Neural cell (in vitro differentiated cells): ENCODE data around the gene PCSK1N. TPM values are rescaled to one million over a fixed set of nuclear protein-coding genes. Genes with fewer than 3 reads are reported as not detected.

Experiments
- H2AFZ ChIP-seq: fragments of 200-600, 300-800 bp; sonication (generic), shearing (Covaris generic); 2 replicates; pipeline ENCODE4 v1.6.0; 2014; ENCODE audit warnings: low read depth, mild to moderate bottlenecking, antibody characterized with exemption, low read length, moderate library complexity
- H3F3A ChIP-seq: fragments of 200-600 bp; shearing (Covaris generic); 2 replicates; pipeline ENCODE4 v1.6.1; 2016; ENCODE audit warnings: mild to moderate bottlenecking, moderate library complexity, mixed read lengths, antibody characterized with exemption, low read length; ENCODE audit not compliant: insufficient read depth, poor library complexity, severe bottlenecking
- H3K27ac ChIP-seq: fragments of 200-600, 300-800 bp; sonication (generic), shearing (Covaris generic); 2 replicates; pipeline ENCODE4 v1.5.1; 2014; ENCODE audit warnings: mild to moderate bottlenecking, low read length, moderate library complexity
- H3K27me3 ChIP-seq: fragments of 300-800, 200-600 bp; sonication (generic), shearing (Covaris generic); 2 replicates; pipeline ENCODE4 v1.6.0; 2014; ENCODE audit warnings: mild to moderate bottlenecking, low read depth, low read length, moderate library complexity; ENCODE audit not compliant: insufficient read depth
- H3K36me3 ChIP-seq: fragments of 300-800, 200-600 bp; sonication (generic), shearing (Covaris generic); 2 replicates; pipeline ENCODE4 v1.5.1; 2014; ENCODE audit warnings: mild to moderate bottlenecking, antibody characterized with exemption, low read length, moderate library complexity; ENCODE audit not compliant: insufficient read depth
- H3K4me2 ChIP-seq: fragments of 300-800, 200-600 bp; sonication (generic), shearing (Covaris generic); 2 replicates; pipeline ENCODE4 v1.6.0; 2014; ENCODE audit warnings: mild to moderate bottlenecking, low read length
- H3K4me3 ChIP-seq: fragments of 300-800, 200-600 bp; sonication (generic), shearing (Covaris generic); 2 replicates; pipeline ENCODE4 v1.5.1; 2014; ENCODE audit warnings: mild to moderate bottlenecking, low read length, moderate library complexity
- H3K79me2 ChIP-seq: fragments of 200-600 bp; shearing (Covaris generic); replicated peaks from 2 replicates; pipeline ENCODE4 v1.6.0; 2014; ENCODE audit warnings: mild to moderate bottlenecking, low read length, moderate library complexity; ENCODE audit not compliant: insufficient read depth
- H3K9ac ChIP-seq: fragments of 300-800, 200-600 bp; sonication (generic), shearing (Covaris generic); 2 replicates; pipeline ENCODE4 v1.6.1; 2016; ENCODE audit warnings: mild to moderate bottlenecking, low read length, mixed read lengths
- H3K9me2 ChIP-seq: fragments of 200-600 bp; shearing (Covaris generic); 2 replicates; pipeline ENCODE4 v1.6.1; 2016; ENCODE audit warnings: mild to moderate bottlenecking, low read length, mixed read lengths; ENCODE audit not compliant: insufficient read depth
- H3K9me3 ChIP-seq: fragments of 200-600, 300-800 bp; sonication (generic), shearing (Covaris generic); 2 replicates; pipeline ENCODE4 v1.6.1; 2016; ENCODE audit warnings: mild to moderate bottlenecking, mixed run types, low read length, moderate library complexity, mixed read lengths
- H4K20me1 ChIP-seq: fragments of 200-600 bp; shearing (Covaris generic); 2 replicates; pipeline ENCODE4 v1.6.1; 2016; ENCODE audit warnings: mild to moderate bottlenecking, mixed run types; ENCODE audit not compliant: insufficient read depth
- CTCF ChIP-seq: fragments of 450-650 bp; IDR thresholded peaks from 2 replicates; pipeline ENCODE4 v1.5.1; 2014; ENCODE audit warnings: antibody characterized with exemption, mild to moderate bottlenecking, moderate library complexity; ENCODE audit not compliant: poor library complexity, severe bottlenecking
- EP300 ChIP-seq: fragments of 450-650 bp; conservative IDR thresholded peaks from 2 replicates; pipeline ENCODE4 v1.6.1; 2014; ENCODE audit warnings: antibody characterized with exemption, mild to moderate bottlenecking, moderate library complexity; ENCODE audit not compliant: poor library complexity, severe bottlenecking
- EZH2 ChIP-seq: fragments of 200-600, 300-800 bp; shearing (Covaris generic), sonication (generic); IDR thresholded peaks from 2 replicates; pipeline ENCODE4 v1.6.1; 2014; ENCODE audit warnings: antibody characterized with exemption, low read length, borderline replicate concordance, mild to moderate bottlenecking; ENCODE audit not compliant: insufficient read depth, poor library complexity, severe bottlenecking
- MXI1 ChIP-seq: fragments of 450-650 bp; conservative IDR thresholded peaks from 2 replicates; pipeline ENCODE4 v1.6.1; 2014; ENCODE audit warnings: antibody characterized with exemption, mild to moderate bottlenecking; ENCODE audit not compliant: poor library complexity, severe bottlenecking
- POLR2AphosphoS5 ChIP-seq: IDR thresholded peaks from 2 replicates; pipeline ENCODE4 v1.6.1; 2012
- RAD21 ChIP-seq: fragments of 450-650 bp; conservative IDR thresholded peaks from 2 replicates; pipeline ENCODE4 v1.6.1; 2014; ENCODE audit warnings: antibody characterized with exemption, mild to moderate bottlenecking, moderate library complexity
- REST ChIP-seq: IDR thresholded peaks from 2 replicates; pipeline ENCODE4 v1.6.1; 2012; ENCODE audit warnings: borderline replicate concordance
- SMC3 ChIP-seq: fragments of 450-650 bp; conservative IDR thresholded peaks from 2 replicates; pipeline ENCODE4 v1.6.1; 2014; ENCODE audit warnings: antibody characterized with exemption, mild to moderate bottlenecking, moderate library complexity; ENCODE audit not compliant: poor library complexity
- TAF1 ChIP-seq: IDR thresholded peaks from 2 replicates; pipeline ENCODE4 v1.6.1; 2012; ENCODE audit warnings: low read depth
- polyA plus RNA-seq: library from polyadenylated mRNA; depleted of rRNA; stranded (reverse); fragments of >200 nt; gene quantifications from 2 replicates; pipeline ENCODE4 v1.2.3, GENCODE V29; 2014

Gene PCSK1N
- polyA plus RNA-seq, 1 donor from 2014 or later, result 232 TPM

GRCh38 chrX:48852857-48853256 lies 17.4 kb upstream of the PCSK1N start:
- H3K4me3 ChIP-seq, result no peak overlapping the region

GRCh38 chrX:48848847-48849246 lies 13.4 kb upstream of the PCSK1N start:
- no peaks in the 10 kb centered on the region for H3F3A ChIP-seq
- H3K9me3 ChIP-seq, result no peaks in the 10 kb centered on the region
- H3K27ac ChIP-seq, result no peak overlapping the region
- no peaks in the 10 kb centered on the region for H4K20me1 ChIP-seq
- no peak overlapping the region for H3K9ac ChIP-seq
- H3K27me3 ChIP-seq, result no peaks in the 10 kb centered on the region
- no peak overlapping the region for H3K4me3 ChIP-seq
- no peaks in the 10 kb centered on the region for H3K36me3 ChIP-seq
- no peak overlapping the region for H2AFZ ChIP-seq
- no peak overlapping the region for H3K4me2 ChIP-seq
- H3K79me2 ChIP-seq, result no peaks in the 10 kb centered on the region
- H3K9me2 ChIP-seq, result no peaks in the 10 kb centered on the region
- TF ChIP-seq SMC3 (no peak), CTCF (no peak), TAF1 (no peak), MXI1 (no peak), REST (no peak), EP300 (no peak)

More at GRCh38 chrX:48852857-48853256, 17.4 kb upstream of the PCSK1N start:
- Histone ChIP-seq H4K20me1 (no peaks in the 10 kb centered on the region), H3K27me3 (no peaks in the 10 kb centered on the region), H3K9ac (no peak overlapping the region), H3K9me2 (no peaks in the 10 kb centered on the region), H3K27ac (no peak overlapping the region), H3K36me3 (no peaks in the 10 kb centered on the region), H3K79me2 (no peaks in the 10 kb centered on the region), H3K9me3 (no peaks in the 10 kb centered on the region), H3K4me2 (no peak overlapping the region), H3F3A (no peaks in the 10 kb centered on the region), H2AFZ (no peak overlapping the region)
- no peak for TF ChIP-seq CTCF
- TF ChIP-seq RAD21, result no peak
- TF ChIP-seq EZH2, result no peak
- TF ChIP-seq POLR2AphosphoS5, result no peak
- TF ChIP-seq MXI1, result no peak
- TF ChIP-seq SMC3, result no peak
- no peak for TF ChIP-seq EP300
- TF ChIP-seq TAF1, result no peak
- TF ChIP-seq REST, result no peak
